KBM-7 (cell line): ENCODE measurements around the gene LRRC42.
"Not testable (repeated sequence)": the region's sequence is repeated elsewhere in the genome, so short reads cannot be mapped to it uniquely, and the experiment has no call there.

Experiments used
- DNase-seq: peaks from one replicate; pipeline ENCODE4 v3.0.0-alpha.2; 2015
- in situ Hi-C: fragments of 300-500 bp; cut with MboI; formaldehyde crosslinking; loops from 2 replicates; pipeline ENCODE4 v1.14.3; 2020; ENCODE audit warnings: low sequenced_read_pairs, low pct_unique_long_range_greater_than_20kb, mixed read lengths

The LRRC42 gene

GRCh38 chr1:53999920-54000319 lies 53.8 kb downstream of the LRRC42 start:
- DNase-seq, result no peak
- in situ Hi-C loops, result no loop called here

- in situ Hi-C loops, result no loop called here
- DNase-seq, result no peak
These were observed 55.4 kb downstream of the LRRC42 start for GRCh38 chr1:54001591-54001990.

- no peak for DNase-seq
- in situ Hi-C loops, result no loop called here
These were observed 56.5 kb downstream of the LRRC42 start for GRCh38 chr1:54002544-54003248.

- in situ Hi-C loops, result no loop called here
These were observed 57.1 kb downstream of the LRRC42 start for GRCh38 chr1:54003249-54003646.

DNA sequence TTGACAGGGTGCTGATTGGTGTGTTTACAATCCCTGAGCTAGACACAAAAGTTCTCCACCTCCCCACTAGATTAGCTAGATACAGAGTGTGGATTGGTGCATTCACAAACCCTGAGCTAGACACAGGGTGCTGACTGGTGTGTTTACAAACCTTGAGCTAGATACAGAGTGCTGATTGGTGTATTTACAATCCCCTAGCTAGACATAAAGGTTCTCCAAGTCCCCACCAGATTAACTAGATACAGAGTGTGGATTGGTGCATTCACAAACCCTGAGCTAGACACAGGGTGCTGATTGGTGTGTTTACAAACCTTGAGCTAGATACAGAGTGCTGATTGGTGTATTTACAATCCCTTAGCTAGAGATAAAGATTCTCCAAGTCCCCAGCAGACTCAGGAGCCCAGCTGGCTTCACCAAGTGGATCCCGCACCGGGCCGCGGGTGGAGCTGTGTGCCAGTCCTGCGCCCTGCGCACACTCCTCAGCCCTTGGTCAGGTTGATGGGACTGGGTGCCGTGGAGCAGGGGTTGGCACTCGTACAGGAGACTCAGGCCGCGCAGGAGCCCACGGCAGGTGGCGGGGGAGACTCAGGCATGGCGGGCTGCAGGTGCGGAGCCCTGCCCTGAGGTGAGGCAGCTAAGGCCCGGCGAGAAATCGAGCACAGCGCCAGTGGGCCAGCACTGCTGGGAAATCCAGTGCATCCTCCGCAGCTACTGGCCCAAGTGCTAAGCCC lies 57.8 kb downstream of the LRRC42 start:
- in situ Hi-C loops, result not testable (repeated sequence)

More at GRCh38 chr1:54003249-54003646, 57.1 kb downstream of the LRRC42 start:
- DNase-seq, result no peak

GRCh38 chr1:54004481-54005049 lies 58.4 kb downstream of the LRRC42 start:
- in situ Hi-C loops, result no loop called here
- no peak for DNase-seq

More for the DNA sequence above, 57.8 kb downstream of the LRRC42 start:
- DNase-seq, result not testable (repeated sequence)

DNA sequence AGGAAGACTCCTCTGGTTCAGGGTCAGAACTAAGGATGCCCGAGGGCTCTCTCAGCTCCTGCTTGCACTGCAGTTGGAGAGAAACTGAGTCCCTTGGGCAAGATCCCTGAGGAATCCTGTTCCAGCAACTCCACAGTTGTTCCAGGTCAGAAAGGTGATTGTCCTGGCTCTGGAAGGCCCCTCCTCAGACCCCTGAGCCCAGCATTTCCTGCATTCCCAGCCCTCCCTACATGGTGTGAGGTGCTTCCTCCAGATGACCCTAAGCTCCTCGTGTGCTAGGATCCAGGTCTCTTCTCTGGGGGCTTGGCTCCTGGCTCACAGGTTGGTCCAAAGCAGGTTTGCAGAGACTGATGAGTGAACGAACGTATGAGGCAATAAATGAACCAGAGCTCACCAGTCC lies 60.4 kb downstream of the LRRC42 start:
- in situ Hi-C loops, result no loop called here
- no peak for DNase-seq

DNA sequence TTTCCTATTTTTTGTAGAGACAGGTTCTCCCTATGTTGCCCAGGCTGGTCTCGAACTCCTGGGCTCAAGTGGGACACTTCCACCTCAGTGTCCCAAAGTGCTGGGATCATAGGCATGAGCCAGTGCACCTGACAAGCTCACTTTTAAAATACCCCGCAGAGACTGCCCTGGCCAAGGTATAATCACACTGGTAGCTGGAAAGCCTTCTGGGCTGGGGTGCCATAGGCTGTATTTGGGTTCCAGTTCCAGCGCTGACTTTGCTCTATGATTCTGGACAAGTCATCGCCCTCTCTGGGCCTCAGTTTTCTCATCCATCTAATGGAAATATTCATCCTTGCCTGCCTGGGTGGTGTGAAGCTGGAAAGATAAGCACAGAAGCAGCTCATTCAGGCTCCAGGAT lies 61.5 kb downstream of the LRRC42 start:
- DNase-seq, result no peak
- in situ Hi-C loops, result no loop called here

DNA sequence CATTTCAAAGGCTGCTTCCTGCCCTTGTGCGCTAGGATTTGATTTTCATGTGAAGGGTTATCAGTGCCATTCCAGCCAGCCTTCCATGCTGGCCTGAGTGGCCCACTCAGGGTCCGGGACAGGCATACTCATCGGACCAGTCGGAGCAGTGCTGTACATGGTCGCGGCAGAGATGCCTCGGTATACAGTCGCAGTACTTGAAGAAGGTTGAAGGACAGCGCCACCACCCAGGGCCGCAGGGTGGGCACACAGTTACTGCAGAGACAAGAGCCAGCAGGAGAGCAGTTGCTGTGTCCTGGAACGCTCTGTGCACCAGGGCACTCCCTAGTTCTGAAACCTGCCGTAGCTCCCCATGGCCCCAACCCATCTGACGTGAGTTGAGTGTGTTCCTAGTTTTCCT lies 62.7 kb downstream of the LRRC42 start:
- DNase-seq, result no peak
- in situ Hi-C loops, result no loop called here

GRCh38 chr1:54009406-54009805 lies 63.3 kb downstream of the LRRC42 start:
- DNase-seq, result no peak
- in situ Hi-C loops, result no loop called here

DNA sequence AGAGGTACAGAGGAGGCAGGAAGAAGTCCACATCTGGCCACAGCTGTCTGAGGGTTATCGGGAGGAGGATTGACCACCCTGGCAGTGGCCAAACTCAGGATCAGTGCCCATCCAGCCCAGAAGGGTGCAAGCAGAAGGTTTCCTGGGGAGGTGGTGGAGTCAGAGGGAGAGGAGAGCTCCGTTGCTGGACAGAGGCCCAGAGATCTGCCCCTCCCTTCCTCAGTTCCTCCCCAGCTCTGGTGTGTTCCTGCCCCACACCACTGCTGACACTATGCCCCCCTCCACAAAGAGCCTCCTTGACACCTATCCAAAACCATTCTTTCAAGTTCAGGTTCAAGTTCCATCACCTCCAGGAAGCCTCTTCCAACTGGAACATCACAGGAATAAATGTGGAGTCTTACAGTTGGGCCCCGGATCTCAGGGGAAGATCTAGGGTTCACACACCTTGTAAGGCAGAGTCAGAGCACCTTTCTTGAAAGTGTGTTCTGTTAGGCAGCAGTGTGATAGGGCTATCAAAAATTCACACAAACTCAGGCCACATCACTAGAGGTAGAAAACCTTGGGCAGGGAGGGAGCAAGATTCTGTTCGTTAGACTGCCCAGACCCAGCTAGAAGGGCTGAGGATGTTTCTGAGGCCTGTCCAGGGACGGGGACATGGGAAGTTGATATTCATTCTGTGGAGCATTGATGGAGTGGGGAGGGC lies 64.4 kb downstream of the LRRC42 start:
- in situ Hi-C loops, result no loop called here
- no peak for DNase-seq

GRCh38 chr1:54011316-54012007 lies 65.3 kb downstream of the LRRC42 start:
- in situ Hi-C loops, result no loop called here
- DNase-seq, result no peak

DNA sequence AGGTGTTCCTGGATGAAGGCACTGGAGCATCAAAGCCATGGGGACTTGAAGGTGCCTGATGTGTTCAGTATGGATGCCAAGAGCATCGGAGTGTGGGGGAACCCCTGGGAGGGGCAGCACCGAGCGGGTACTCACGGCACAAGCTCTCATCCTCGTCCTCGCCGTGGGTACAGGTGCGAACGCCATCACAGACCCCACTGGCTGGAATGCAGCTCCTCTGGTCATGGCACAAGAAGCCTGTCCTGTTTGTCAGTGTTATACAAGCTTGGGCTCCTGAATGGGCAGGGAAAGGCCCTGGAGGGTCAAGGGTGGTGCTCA lies 65.8 kb downstream of the LRRC42 start:
- DNase-seq, result no peak
- in situ Hi-C loops, result no loop called here

DNA sequence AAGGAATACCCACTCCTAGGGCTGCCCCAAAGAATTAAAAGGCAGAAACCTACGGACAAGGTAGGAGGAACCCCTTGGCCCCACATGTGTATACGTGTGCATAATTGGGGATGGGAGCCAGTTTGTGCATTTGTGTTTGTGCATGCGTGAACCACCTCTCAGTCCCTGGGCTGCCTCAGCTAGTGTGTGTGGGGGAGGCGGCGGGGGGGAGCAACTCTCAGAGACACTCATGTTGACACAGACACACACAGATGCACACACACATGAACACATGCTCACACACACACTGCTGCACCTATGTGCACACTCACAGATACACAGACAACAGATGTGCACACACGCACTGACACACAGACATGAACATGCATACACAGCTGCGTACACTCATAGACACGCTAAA lies 66.7 kb downstream of the LRRC42 start:
- no peak for DNase-seq
- in situ Hi-C loops, result no loop called here

DNA sequence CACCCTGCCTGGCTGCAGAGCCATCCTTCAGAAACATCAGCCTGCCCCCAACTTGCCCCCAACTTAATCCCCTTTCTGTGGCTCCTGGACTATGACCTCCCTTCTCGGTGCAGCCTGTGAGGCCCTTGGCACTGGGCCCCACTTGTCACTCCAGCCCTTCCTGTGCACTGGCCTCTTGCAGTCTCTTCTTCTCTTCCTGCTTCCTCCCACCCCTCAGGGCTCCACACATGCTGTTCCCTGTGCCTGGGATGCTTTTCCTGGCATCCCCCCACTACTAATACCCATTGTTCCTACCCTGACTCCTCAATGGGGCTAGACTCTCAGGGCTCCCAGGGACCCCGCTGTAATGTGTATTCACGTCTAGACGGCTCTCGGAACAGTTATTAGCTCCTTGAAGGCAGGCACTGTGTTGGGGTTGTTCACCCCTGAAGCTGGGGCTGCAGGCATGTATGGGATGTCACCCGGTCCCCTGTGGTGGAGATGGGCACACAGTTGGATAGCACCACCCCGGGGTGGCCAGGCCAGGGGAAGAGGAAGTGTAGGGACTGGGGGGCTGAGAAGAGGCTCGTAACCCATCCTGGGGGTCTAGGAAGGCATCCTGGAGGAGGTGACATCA lies 67.4 kb downstream of the LRRC42 start:
- in situ Hi-C loops, result no loop called here
- DNase-seq, result no peak

DNA sequence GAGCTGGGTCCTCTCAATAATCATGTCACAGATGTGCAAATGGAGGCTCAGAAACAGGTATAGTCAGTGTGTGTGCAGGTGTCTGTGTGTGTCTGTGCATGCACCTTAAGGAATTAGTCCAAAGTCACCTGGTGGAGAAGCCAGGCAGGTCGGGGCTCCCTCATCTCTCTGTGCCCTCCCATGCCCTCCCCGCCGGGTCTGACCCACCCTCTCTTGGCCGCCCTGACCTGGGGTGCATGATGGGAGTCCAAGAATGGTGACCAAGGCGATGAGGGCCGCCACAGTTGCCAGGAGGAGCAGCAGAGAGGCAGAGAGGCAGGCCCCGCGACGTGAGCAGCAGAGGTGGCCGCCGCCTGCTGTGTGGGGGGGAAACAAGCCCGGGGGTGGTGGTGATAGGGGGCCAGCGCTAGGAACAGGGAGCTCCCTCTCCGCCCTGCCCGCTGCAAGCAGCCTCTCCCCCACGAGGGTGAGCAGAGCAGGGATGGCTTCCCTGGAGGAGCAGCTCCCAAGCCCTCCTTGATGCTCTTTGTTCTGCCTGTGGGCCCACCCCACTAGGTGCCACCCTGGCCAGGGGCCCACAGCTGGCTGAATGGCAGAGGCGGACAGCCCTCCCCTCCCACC lies 68.0 kb downstream of the LRRC42 start:
- in situ Hi-C loops, result no loop called here
- no peak for DNase-seq

DNA sequence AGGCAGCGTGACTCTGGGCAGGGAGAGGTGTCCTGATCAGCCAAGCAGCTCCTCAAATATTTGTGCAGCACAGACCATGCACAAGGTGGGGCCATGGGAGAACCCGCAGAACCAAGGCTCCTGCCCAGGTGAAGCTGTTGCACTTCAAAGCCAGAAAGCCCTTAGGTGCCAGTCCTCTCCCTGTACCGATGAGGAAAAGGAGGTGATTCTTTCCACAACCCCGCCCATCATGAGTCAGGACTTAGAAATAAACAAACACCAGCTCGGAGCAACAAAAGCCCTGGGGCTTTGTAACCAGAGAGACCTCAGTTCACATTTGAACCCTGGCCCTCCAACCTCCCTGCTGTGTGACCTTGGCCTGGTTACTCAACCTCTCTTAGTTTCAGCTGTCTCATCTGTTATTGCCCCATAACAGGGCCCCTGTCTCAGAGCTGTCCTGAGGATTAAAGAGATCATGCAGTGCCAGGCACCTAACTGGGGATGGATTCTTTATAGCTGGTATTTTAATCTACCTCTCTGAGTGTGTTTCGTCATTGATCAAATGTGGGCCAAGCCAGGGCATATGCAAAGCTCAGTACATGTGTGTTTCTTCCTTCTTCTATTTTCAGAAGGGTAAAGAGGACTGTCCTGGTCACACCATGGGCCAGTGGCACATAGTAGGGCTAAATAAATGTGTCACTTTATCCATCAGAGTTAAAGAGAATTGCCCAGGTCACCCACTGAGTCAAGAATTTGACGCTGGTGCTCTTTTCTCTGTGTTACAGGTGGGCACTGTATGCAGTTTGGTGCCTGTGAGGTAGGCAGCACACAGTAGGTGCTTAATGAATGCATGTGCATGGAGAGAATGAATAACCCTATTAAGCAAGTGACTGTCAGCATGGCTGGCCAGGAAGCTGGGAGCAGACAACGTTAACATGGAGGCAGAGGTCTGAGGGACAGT lies 70.5 kb downstream of the LRRC42 start:
- in situ Hi-C loops, result no loop called here
- DNase-seq, result no peak
